Mesenchymal stem cell (in vitro differentiated cells and primary cell): Measurements from ENCODE around the gene CLIC3.

Source experiments
- DNase-seq: peaks from one replicate; pipeline ENCODE4 v3.0.0-alpha.2; 2013
- H2AFZ ChIP-seq: one replicate; pipeline ENCODE4 v1.6.1; 2013; ENCODE audit warnings: low read depth, mild to moderate bottlenecking, control low read depth, inconsistent platforms, low read length, moderate library complexity
- H2AK5ac ChIP-seq: 2 replicates; pipeline ENCODE4 v1.6.1; 2013; ENCODE audit warnings: low read length, moderate library complexity, mild to moderate bottlenecking, inconsistent platforms; ENCODE audit not compliant: severe bottlenecking
- H2BK120ac ChIP-seq: one replicate; pipeline ENCODE4 v1.6.1; 2013; ENCODE audit warnings: low read depth, mild to moderate bottlenecking, inconsistent platforms, low read length, moderate library complexity
- H2BK12ac ChIP-seq, 2 experiments: one replicate each; pipeline ENCODE4 v1.6.1; 2013; ENCODE audit warnings: inconsistent platforms in 2 of 2, low read length in 2 of 2, mild to moderate bottlenecking in 2 of 2, moderate library complexity in 2 of 2, control low read depth in 1 of 2
- H2BK15ac ChIP-seq: one replicate; pipeline ENCODE4 v1.6.1; 2013; ENCODE audit warnings: mild to moderate bottlenecking, low read depth, inconsistent platforms; ENCODE audit not compliant: poor library complexity, severe bottlenecking
- H2BK5ac ChIP-seq: 2 replicates; pipeline ENCODE4 v1.6.1; 2013; ENCODE audit warnings: low read depth, mild to moderate bottlenecking, low read length, control low read depth, inconsistent platforms; ENCODE audit not compliant: poor library complexity, severe bottlenecking
- H3K14ac ChIP-seq, 2 experiments: one replicate each; pipeline ENCODE4 v1.6.1; 2013; ENCODE audit warnings: inconsistent platforms in 2 of 2, low read length in 2 of 2, control low read depth in 1 of 2, mild to moderate bottlenecking in 1 of 2, moderate library complexity in 1 of 2
- H3K18ac ChIP-seq, 2 experiments: one replicate each; pipeline ENCODE4 v1.6.1; 2013; ENCODE audit warnings: inconsistent platforms in 2 of 2, low read length in 2 of 2, control low read depth in 1 of 2, low read depth in 1 of 2, mild to moderate bottlenecking in 1 of 2
- H3K23ac ChIP-seq, 2 experiments: one replicate each; pipeline ENCODE4 v1.6.1; 2013; ENCODE audit warnings: inconsistent platforms in 2 of 2, low read length in 2 of 2, mild to moderate bottlenecking in 2 of 2, moderate library complexity in 2 of 2, control low read depth in 1 of 2
- H3K27ac ChIP-seq: 2 replicates; pipeline ENCODE4 v1.5.1; 2013; ENCODE audit warnings: mild to moderate bottlenecking, moderate library complexity, low read length, control low read depth, inconsistent platforms; ENCODE audit not compliant: poor library complexity, severe bottlenecking
- H3K27me3 ChIP-seq, 2 experiments: 2 replicates each; pipeline versions ENCODE4 v1.6.1 to v1.7.0; 2013; ENCODE audit warnings: low read length in 2 of 2, mild to moderate bottlenecking in 2 of 2, moderate library complexity in 2 of 2, control low read depth in 1 of 2, inconsistent platforms in 1 of 2; ENCODE audit not compliant: control insufficient read depth in 1 of 2, insufficient read depth in 1 of 2
- H3K36me3 ChIP-seq, 2 experiments: 2 replicates each; pipeline versions ENCODE4 v1.6.1 to v1.7.0; 2013; ENCODE audit warnings: low read length in 2 of 2, control low read depth in 1 of 2, inconsistent platforms in 1 of 2, low read depth in 1 of 2, mild to moderate bottlenecking in 1 of 2; ENCODE audit not compliant: insufficient read depth in 2 of 2, control insufficient read depth in 1 of 2
- H3K4ac ChIP-seq, 2 experiments: one replicate each; pipeline ENCODE4 v1.6.1; 2013; ENCODE audit warnings: inconsistent platforms in 2 of 2, low read length in 2 of 2, mild to moderate bottlenecking in 2 of 2, moderate library complexity in 2 of 2, control low read depth in 1 of 2, low read depth in 1 of 2
- H3K4me1 ChIP-seq: 2 replicates; pipeline ENCODE4 v1.6.1; 2013; ENCODE audit warnings: low read depth, low read length, control low read depth; ENCODE audit not compliant: control insufficient read depth, insufficient read depth
- H3K4me2 ChIP-seq: 2 replicates; pipeline ENCODE4 v1.6.1; 2013; ENCODE audit warnings: low read length, mild to moderate bottlenecking, inconsistent platforms; ENCODE audit not compliant: poor library complexity, severe bottlenecking
- H3K4me3 ChIP-seq, 2 experiments: 2 replicates each; pipeline versions ENCODE4 v1.5.1 to v1.7.0; 2013; ENCODE audit warnings: low read length in 2 of 2, mild to moderate bottlenecking in 2 of 2, control low read depth in 1 of 2, low read depth in 1 of 2; ENCODE audit not compliant: insufficient read depth in 1 of 2
- H3K79me1 ChIP-seq: replicated peaks from 2 replicates; pipeline ENCODE4 v1.6.1; 2013; ENCODE audit warnings: mild to moderate bottlenecking, control low read depth, low read length, inconsistent platforms; ENCODE audit not compliant: poor library complexity, severe bottlenecking
- H3K9ac ChIP-seq: 2 replicates; pipeline ENCODE4 v1.7.0; 2013; ENCODE audit warnings: mild to moderate bottlenecking, low read length, moderate library complexity
- H3K9me3 ChIP-seq: 2 replicates; pipeline ENCODE4 v1.7.0; 2013; ENCODE audit warnings: mild to moderate bottlenecking, low read length; ENCODE audit not compliant: control insufficient read depth
- H4K8ac ChIP-seq: one replicate; pipeline ENCODE4 v1.6.1; 2013; ENCODE audit warnings: inconsistent platforms, mild to moderate bottlenecking, low read length, moderate library complexity
- H4K91ac ChIP-seq: one replicate; pipeline ENCODE4 v1.6.1; 2013; ENCODE audit warnings: mild to moderate bottlenecking, low read length, inconsistent platforms
- WGBS: methylation state at CpG from one replicate; pipeline ENCODE4 v1.1.7; 2013; ENCODE audit warnings: mixed read lengths; 5-methylcytosine and 5-hydroxymethylcytosine counted together

The CLIC3 gene

DNA sequence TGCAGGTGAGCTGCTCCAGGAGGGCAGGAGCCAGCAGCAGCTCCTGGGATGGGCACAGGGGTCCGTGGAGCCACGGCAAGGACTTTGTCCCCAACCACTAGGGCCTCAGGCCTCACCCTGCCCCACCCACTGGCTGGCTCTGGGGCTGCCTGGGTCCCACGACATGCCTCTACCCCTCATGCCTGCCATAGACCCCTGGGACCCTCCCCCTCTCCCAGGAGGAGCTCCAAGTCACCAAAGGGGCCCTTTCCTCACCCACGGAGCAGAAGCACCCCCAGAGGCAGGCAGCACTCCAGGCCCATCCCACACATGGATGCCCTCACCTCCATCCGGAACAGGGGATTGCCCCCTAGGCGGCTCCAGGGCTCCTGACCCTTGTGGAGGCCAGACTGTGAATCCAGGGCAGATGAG, 25.2 kb upstream of the CLIC3 start:
- DNase-seq = no peak
- peaks cover 20% of the 10 kb centered on the region for H3K4me1 ChIP-seq
- no peak overlapping the region for H3K4me3 ChIP-seq
- no peak overlapping the region for H2BK15ac ChIP-seq
- no peaks in the 10 kb centered on the region for H3K79me1 ChIP-seq
- H3K4me2 ChIP-seq = no peak overlapping the region
- H3K9me3 ChIP-seq = no peaks in the 10 kb centered on the region
- no peaks in the 10 kb centered on the region for H3K27me3 ChIP-seq
- H2AK5ac ChIP-seq = no peak overlapping the region
- H4K91ac ChIP-seq = no peak overlapping the region
- 91% methylated on average over 6 of the region's 6 CpGs for WGBS
- no peak overlapping the region for H3K4ac ChIP-seq
- H3K27ac ChIP-seq = no peak overlapping the region
- H3K9ac ChIP-seq = no peak overlapping the region
- no peak overlapping the region for H2AFZ ChIP-seq
- peaks cover 8 to 38% of the 10 kb centered on the region in 2 experiments for H3K36me3 ChIP-seq
- H3K18ac ChIP-seq = no peak overlapping the region
- no peak overlapping the region for H2BK5ac ChIP-seq
- H2BK12ac ChIP-seq = no peak overlapping the region
- H3K23ac ChIP-seq = no peak overlapping the region
- no peak overlapping the region for H2BK120ac ChIP-seq
- H3K14ac ChIP-seq = no peak overlapping the region
- no peak overlapping the region for H4K8ac ChIP-seq

- Histone ChIP-seq H3K4me3 (no peak overlapping the region), H2BK5ac (no peak overlapping the region), H2BK15ac (no peak overlapping the region), H3K9ac (no peak overlapping the region), H3K4me2 (no peak overlapping the region), H3K4ac (no peak overlapping the region), H3K27me3 (no peaks in the 10 kb centered on the region), H3K23ac (no peak overlapping the region), H3K9me3 (no peaks in the 10 kb centered on the region), H3K18ac (no peak overlapping the region), H2BK12ac (no peak overlapping the region), H3K36me3 (peaks cover 11 to 44% of the 10 kb centered on the region in 2 experiments), H2AK5ac (no peak overlapping the region), H2BK120ac (no peak overlapping the region), H3K4me1 (peaks cover 18% of the 10 kb centered on the region), H3K27ac (no peak overlapping the region), H2AFZ (no peak overlapping the region), H3K79me1 (no peaks in the 10 kb centered on the region), H4K91ac (no peak overlapping the region), H3K14ac (no peak overlapping the region), H4K8ac (no peak overlapping the region)
- DNase-seq = no peak
- WGBS = 93% methylated on average over 32 of the region's 32 CpGs
Measured at GRCh38 chr9:137020771-137021567, 24.6 kb upstream of the CLIC3 start.

GRCh38 chr9:137019891-137020683, 23.7 kb upstream of the CLIC3 start:
- Histone ChIP-seq H4K8ac (no peak overlapping the region), H2BK15ac (no peak overlapping the region)

More at GRCh38 chr9:137019891-137020683, 23.7 kb upstream of the CLIC3 start:
- no peak for DNase-seq
- H4K91ac ChIP-seq = no peak overlapping the region
- no peak overlapping the region for H3K14ac ChIP-seq
- H3K23ac ChIP-seq = no peak overlapping the region
- no peak overlapping the region for H2BK5ac ChIP-seq
- H3K18ac ChIP-seq = no peak overlapping the region
- no peak overlapping the region for H3K4me3 ChIP-seq
- H3K36me3 ChIP-seq = peaks cover 12 to 53% of the 10 kb centered on the region in 2 experiments
- H3K9me3 ChIP-seq = no peaks in the 10 kb centered on the region
- H3K9ac ChIP-seq = no peak overlapping the region
- H2BK12ac ChIP-seq = no peak overlapping the region
- H3K27me3 ChIP-seq = no peaks in the 10 kb centered on the region
- H3K4me2 ChIP-seq = no peak overlapping the region
- no peak overlapping the region for H3K27ac ChIP-seq
- no peaks in the 10 kb centered on the region for H3K79me1 ChIP-seq
- no peak overlapping the region for H2AK5ac ChIP-seq
- H3K4me1 ChIP-seq = peaks cover 13% of the 10 kb centered on the region
- 92% methylated on average over 32 of the region's 34 CpGs for WGBS
- no peak overlapping the region for H2AFZ ChIP-seq
- H3K4ac ChIP-seq = no peak overlapping the region
- no peak overlapping the region for H2BK120ac ChIP-seq
